H1 (cell line): ENCODE results near the gene ARMCX1. TPM values are rescaled to one million over a fixed set of nuclear protein-coding genes. Genes with fewer than 3 reads are reported as not detected.

Source experiments
- CTCF ChIA-PET: fragments of 300-600 bp; sonication (Branson Sonifier 250); formaldehyde crosslinking; loops from one replicate; lab custom pipeline; 2021; ENCODE audit not compliant: partially characterized antibody; lab: Charles Lee
- POLR2A ChIA-PET: fragments of 300-600 bp; sonication (Branson Sonifier 250); formaldehyde crosslinking; loops from one replicate; lab custom pipeline; 2021; ENCODE audit warnings: inconsistent platforms; ENCODE audit not compliant: partially characterized antibody; lab: Charles Lee
- DNase-seq, 2 experiments: peaks; one replicate each; pipeline versions ENCODE4 v3.0.0 to v3.0.0-alpha.2; 2010 to 2022; ENCODE audit warnings: low spot score in 2 of 2, low read depth in 1 of 2, mixed read lengths in 1 of 2
- FAIRE-seq: peaks from 2 replicates; lab custom pipeline; 2011; peaks lifted over from hg19 to GRCh38; lab: Jason Lieb, UNC
- H2AFZ ChIP-seq: 2 replicates; pipeline ENCODE4 v1.8.1; 2012; ENCODE audit warnings: low read length, inconsistent platforms
- H2AK5ac ChIP-seq: 2 replicates; pipeline ENCODE4 v1.6.1; 2013; ENCODE audit warnings: low read depth, low read length
- H2BK120ac ChIP-seq: replicated peaks from 2 replicates; pipeline ENCODE3; 2013; ENCODE audit warnings: low read depth, low read length, inconsistent platforms
- H2BK12ac ChIP-seq: 2 replicates; pipeline ENCODE4 v1.6.1; 2013; ENCODE audit warnings: low read depth, low read length
- H2BK15ac ChIP-seq: 2 replicates; pipeline ENCODE4 v1.6.1; 2013; ENCODE audit warnings: low read length
- H2BK20ac ChIP-seq: 2 replicates; pipeline ENCODE4 v1.6.1; 2013; ENCODE audit warnings: low read length
- H2BK5ac ChIP-seq: 2 replicates; pipeline ENCODE4 v1.6.1; 2013; ENCODE audit warnings: low read depth, low read length
- H3K14ac ChIP-seq: 2 replicates; pipeline ENCODE4 v1.6.1; 2013; ENCODE audit warnings: inconsistent platforms; ENCODE audit not compliant: insufficient read length
- H3K18ac ChIP-seq: 2 replicates; pipeline ENCODE4 v1.6.1; 2013; ENCODE audit warnings: low read length; ENCODE audit errors: extremely low read depth
- H3K23ac ChIP-seq: 2 replicates; pipeline ENCODE4 v1.6.1; 2013; ENCODE audit warnings: inconsistent platforms; ENCODE audit not compliant: insufficient read length
- H3K23me2 ChIP-seq: 2 replicates; pipeline ENCODE4 v1.6.1; 2013; ENCODE audit warnings: low read depth, low read length
- H3K27ac ChIP-seq: 2 replicates; pipeline ENCODE4 v1.6.1; 2011; ENCODE audit warnings: low read depth, low read length, inconsistent platforms
- H3K27me3 ChIP-seq, 4 experiments: replicated peaks in 1 of 4; 1 replicate in 1 of 4; 2 replicates in 3 of 4; pipeline versions ENCODE4 v1.6.1 to v1.8.1; 2011 to 2013; ENCODE audit warnings: low read length in 3 of 4, mild to moderate bottlenecking in 3 of 4, inconsistent platforms in 2 of 4, mixed read lengths in 2 of 4, moderate library complexity in 1 of 4; ENCODE audit not compliant: control insufficient read depth in 3 of 4, insufficient read depth in 3 of 4; ENCODE audit errors: extremely low read depth in 1 of 4
- H3K36me3 ChIP-seq, 4 experiments: 2 replicates each; pipeline versions ENCODE4 v1.6.1 to v1.8.1; 2011 to 2013; ENCODE audit warnings: mild to moderate bottlenecking in 4 of 4, low read length in 3 of 4, moderate library complexity in 2 of 4, control low read depth in 1 of 4, inconsistent platforms in 1 of 4; ENCODE audit not compliant: insufficient read depth in 4 of 4, control insufficient read depth in 2 of 4
- H3K4ac ChIP-seq: replicated peaks from 2 replicates; pipeline ENCODE3; 2013; ENCODE audit warnings: low read length, low read depth, mixed read lengths, inconsistent platforms; ENCODE audit not compliant: insufficient read length
- H3K4me1 ChIP-seq, 4 experiments: replicated peaks in 1 of 4; 1 replicate in 1 of 4; 2 replicates in 3 of 4; pipeline versions ENCODE4 v1.6.1 to v1.8.1; 2011 to 2013; ENCODE audit warnings: low read length in 3 of 4, inconsistent platforms in 2 of 4, mixed read lengths in 1 of 4; ENCODE audit not compliant: insufficient read depth in 4 of 4, control insufficient read depth in 3 of 4
- H3K4me2 ChIP-seq, 2 experiments: 2 replicates each; pipeline versions ENCODE4 v1.6.1 to v1.8.1; 2011 to 2013; ENCODE audit warnings: low read depth in 2 of 2, low read length in 2 of 2, control low read depth in 1 of 2, inconsistent platforms in 1 of 2, mild to moderate bottlenecking in 1 of 2; ENCODE audit not compliant: insufficient read depth in 1 of 2
- H3K4me3 ChIP-seq, 4 experiments: fragments of 200-600, 300-600 bp in 1 of 4; sonication (generic), shearing (Covaris generic), sonication (Bioruptor Twin) in 1 of 4; 2 replicates each; pipeline versions ENCODE4 v1.5.1 to v1.8.1; 2011 to 2016; ENCODE audit warnings: low read length in 4 of 4, low read depth in 3 of 4, control low read depth in 2 of 4, inconsistent platforms in 2 of 4, mild to moderate bottlenecking in 2 of 4, mixed read lengths in 1 of 4, moderate library complexity in 1 of 4; ENCODE audit not compliant: insufficient read depth in 2 of 4; ENCODE audit errors: extremely low read depth in 1 of 4
- H3K56ac ChIP-seq: replicated peaks from 2 replicates; pipeline ENCODE3; 2013; ENCODE audit warnings: low read depth, mild to moderate bottlenecking, mixed read lengths, low read length, inconsistent platforms; ENCODE audit not compliant: insufficient read length
- H3K79me1 ChIP-seq: 2 replicates; pipeline ENCODE4 v1.6.1; 2013; ENCODE audit warnings: low read depth, low read length, control low read depth
- H3K79me2 ChIP-seq, 2 experiments: 2 replicates each; pipeline versions ENCODE4 v1.6.1 to v1.8.1; 2012 to 2013; ENCODE audit warnings: low read length in 2 of 2, mild to moderate bottlenecking in 2 of 2, inconsistent platforms in 1 of 2; ENCODE audit not compliant: insufficient read depth in 2 of 2, control insufficient read depth in 1 of 2
- H3K9ac ChIP-seq, 4 experiments: replicated peaks in 1 of 4; 1 replicate in 1 of 4; 2 replicates in 3 of 4; pipeline versions ENCODE4 v1.6.1 to v1.8.1; 2011 to 2013; ENCODE audit warnings: low read depth in 3 of 4, low read length in 3 of 4, control low read depth in 2 of 4, mild to moderate bottlenecking in 2 of 4, moderate library complexity in 2 of 4, inconsistent platforms in 1 of 4; ENCODE audit errors: extremely low read depth in 1 of 4
- H3K9me3 ChIP-seq, 2 experiments: 2 replicates each; pipeline versions ENCODE4 v1.6.1 to v1.8.1; 2012 to 2013; ENCODE audit warnings: mild to moderate bottlenecking in 2 of 2, moderate library complexity in 2 of 2, control low read depth in 1 of 2, inconsistent platforms in 1 of 2, low read depth in 1 of 2, low read length in 1 of 2, mixed read lengths in 1 of 2; ENCODE audit not compliant: insufficient read depth in 2 of 2
- H4K20me1 ChIP-seq, 2 experiments: replicated peaks in 1 of 2; 2 replicates each; pipeline versions ENCODE3 to v1.8.1; 2011 to 2013; ENCODE audit warnings: inconsistent platforms in 2 of 2, low read length in 2 of 2, mild to moderate bottlenecking in 1 of 2; ENCODE audit not compliant: insufficient read depth in 2 of 2, control insufficient read depth in 1 of 2
- H4K5ac ChIP-seq: 2 replicates; pipeline ENCODE4 v1.6.1; 2013; ENCODE audit warnings: low read length, low read depth, mixed read lengths, inconsistent platforms; ENCODE audit not compliant: insufficient read length
- H4K8ac ChIP-seq: 2 replicates; pipeline ENCODE4 v1.8.0; 2013; ENCODE audit warnings: mild to moderate bottlenecking, moderate library complexity, low read length, inconsistent platforms; ENCODE audit not compliant: insufficient read depth; ENCODE audit errors: extremely low read depth
- H4K91ac ChIP-seq: replicated peaks from 2 replicates; pipeline ENCODE3; 2013; ENCODE audit warnings: low read length, mixed read lengths, inconsistent platforms; ENCODE audit not compliant: insufficient read length
- BACH1 ChIP-seq: IDR thresholded peaks from 2 replicates; pipeline ENCODE4 v1.6.1; 2012; ENCODE audit warnings: low read length, improper control_type of control experiment
- BCL11A ChIP-seq, 2 experiments: IDR thresholded peaks; one replicate each; pipeline ENCODE4 v1.6.1; 2011; ENCODE audit warnings: low read depth in 2 of 2, low read length in 2 of 2, mild to moderate bottlenecking in 2 of 2
- EGR1 ChIP-seq: IDR thresholded peaks from 2 replicates; pipeline ENCODE4 v1.6.1; 2011; ENCODE audit warnings: low read depth, low read length, borderline replicate concordance
- EP300 ChIP-seq, 2 experiments: IDR thresholded peaks; 1 replicate in 1 of 2; 2 replicates in 1 of 2; pipeline ENCODE4 v1.6.1; 2011 to 2012; ENCODE audit warnings: low read depth in 2 of 2, low read length in 2 of 2, mild to moderate bottlenecking in 2 of 2, borderline replicate concordance in 1 of 2, inconsistent platforms in 1 of 2, moderate library complexity in 1 of 2
- EZH2 ChIP-seq: fragments of 200-600 bp; sonication (generic); IDR thresholded peaks from 2 replicates; pipeline ENCODE4 v1.7.1; 2012; ENCODE audit warnings: low read depth, mild to moderate bottlenecking, moderate library complexity, low read length, inconsistent platforms; ENCODE audit not compliant: severe bottlenecking
- JUN ChIP-seq: IDR thresholded peaks from 2 replicates; pipeline ENCODE4 v1.6.1; 2011; ENCODE audit warnings: low read depth, mild to moderate bottlenecking, improper control_type of control experiment, low read length
- KDM4A ChIP-seq: IDR thresholded peaks from one replicate; pipeline ENCODE4 v1.7.1; 2012; ENCODE audit warnings: low read depth, mild to moderate bottlenecking, moderate library complexity, low read length, inconsistent platforms; ENCODE audit not compliant: severe bottlenecking
- POLR2AphosphoS5 ChIP-seq: IDR thresholded peaks from 2 replicates; pipeline ENCODE4 v1.6.1; 2011; ENCODE audit warnings: low read depth, low read length
- RAD21 ChIP-seq, 2 experiments: IDR thresholded peaks in 1 of 2; conservative IDR thresholded peaks in 1 of 2; 2 replicates each; pipeline ENCODE4 v1.6.1; 2011; ENCODE audit warnings: low read depth in 2 of 2, low read length in 2 of 2, improper control_type of control experiment in 1 of 2, inconsistent platforms in 1 of 2, mild to moderate bottlenecking in 1 of 2, moderate library complexity in 1 of 2
- RNF2 ChIP-seq: fragments of 200-900, 300-1000 bp; sonication (generic); IDR thresholded peaks from 2 replicates; pipeline ENCODE4 v1.7.1; 2016; ENCODE audit warnings: borderline replicate concordance, low read depth, mild to moderate bottlenecking, antibody characterized with exemption, low read length; ENCODE audit not compliant: poor library complexity, severe bottlenecking; ENCODE audit errors: missing control alignments
- RXRA ChIP-seq: IDR thresholded peaks from 2 replicates; pipeline ENCODE4 v1.6.1; 2011; ENCODE audit warnings: low read depth, mild to moderate bottlenecking, low read length, moderate library complexity; ENCODE audit not compliant: insufficient read depth
- SP2 ChIP-seq: IDR thresholded peaks from 2 replicates; pipeline ENCODE4 v1.6.1; 2012; ENCODE audit warnings: mild to moderate bottlenecking, low read length, inconsistent platforms
- TCF12 ChIP-seq: IDR thresholded peaks from 2 replicates; pipeline ENCODE4 v1.6.1; 2011; ENCODE audit warnings: low read depth, mild to moderate bottlenecking, low read length
- polyA plus RNA-seq, 7 experiments: library from polyadenylated mRNA; depleted of rRNA in 3 of 7; stranded (reverse) in 5 of 7; unstranded in 2 of 7; fragments of >200 nt in 5 of 7; fragments of 200-250 nt in 2 of 7; gene quantifications; 1 replicate in 5 of 7; 2 replicates in 1 of 7; 4 replicates in 1 of 7; pipeline versions ENCODE4 v1.2.1 to v1.2.3, GENCODE V29; 2011 to 2013; ENCODE audit warnings: missing spikeins in 2 of 7, mixed read lengths in 2 of 7
- total RNA-seq: library from RNA; stranded (reverse); fragmentation: NEBNext Ultra II Directional; extraction: Animal tissue kit (Norgen Biotek cat#: 25700); gene quantifications from 2 replicates; pipeline ENCODE4 v1.2.1, GENCODE V29; 2021

ARMCX1 gene
- total and polyA plus RNA-seq, 2 of the 8 experiments (the other 6 are each of a cell fraction or from before 2014, with no cell fraction given), result 12.5 to 29.1 TPM

DNA sequence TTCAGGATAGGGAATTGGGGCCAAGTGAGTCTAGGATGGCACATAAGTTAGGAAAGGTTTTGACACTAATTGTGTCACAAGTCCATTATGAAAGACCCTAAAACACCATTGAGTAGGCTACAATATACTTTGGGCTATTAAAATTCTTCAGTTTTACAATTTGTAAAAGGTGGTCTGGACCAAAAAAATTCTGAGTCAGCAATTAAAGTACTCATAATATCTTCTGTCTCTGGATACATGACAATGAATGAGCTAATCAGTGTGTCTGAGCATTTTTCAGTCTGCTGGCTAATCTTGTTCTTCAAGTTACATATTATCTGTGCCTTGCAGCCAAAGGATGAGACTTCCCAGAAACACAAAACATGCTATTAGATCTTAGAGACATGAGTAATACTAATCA lies 14.3 kb downstream of the ARMCX1 start:
- Histone ChIP-seq H4K91ac (no peak overlapping the region), H3K56ac (no peak overlapping the region), H2BK5ac (no peak overlapping the region), H3K4me1 (no peaks in the 10 kb centered on the region), H2BK20ac (no peak overlapping the region), H2BK120ac (no peak overlapping the region), H2AK5ac (no peak overlapping the region), H3K36me3 (no peaks in the 10 kb centered on the region), H3K4me3 (no peak overlapping the region), H4K20me1 (no peaks in the 10 kb centered on the region), H3K14ac (no peak overlapping the region), H3K27me3 (no peaks in the 10 kb centered on the region), H3K4me2 (no peak overlapping the region), H2AFZ (no peak overlapping the region), H3K23ac (no peak overlapping the region), H4K5ac (no peak overlapping the region), H2BK15ac (no peak overlapping the region), H3K79me1 (no peaks in the 10 kb centered on the region), H3K4ac (no peak overlapping the region), H2BK12ac (no peak overlapping the region), H3K9me3 (no peaks in the 10 kb centered on the region), H3K9ac (no peak overlapping the region), H3K27ac (no peak overlapping the region), H4K8ac (no peak overlapping the region), H3K18ac (no peak overlapping the region), H3K79me2 (no peaks in the 10 kb centered on the region), H3K23me2 (no peaks in the 10 kb centered on the region)
- ChIA-PET CTCF (no interaction called here), POLR2A (no interaction called here)
- DNase-seq (no peak), FAIRE-seq (no peak)
- TF ChIP-seq TCF12, result no peak
- TF ChIP-seq POLR2AphosphoS5, result no peak
- TF ChIP-seq BACH1, result no peak
- no peak for TF ChIP-seq RNF2
- TF ChIP-seq JUN, result no peak
- no peak for TF ChIP-seq SP2
- no peak for TF ChIP-seq EZH2
- no peak for TF ChIP-seq KDM4A
- no peak for TF ChIP-seq EGR1
- TF ChIP-seq EP300 (IDR thresholded peaks at IDR 0.05; ENCODE audit: borderline replicate concordance in 1 of 2, low read depth in 2 of 2, low read length in 2 of 2), result no peak
- no peak for TF ChIP-seq BCL11A (IDR thresholded peaks at IDR 0.05; ENCODE audit: low read depth in 2 of 2, low read length in 2 of 2)
- no peak for TF ChIP-seq RXRA
- no peak for TF ChIP-seq RAD21 (IDR thresholded peaks at IDR 0.05 in 1 of 2, conservative IDR thresholded peaks at IDR 0.05 in 1 of 2; ENCODE audit: low read depth in 2 of 2, low read length in 2 of 2)
